NB4 (cell line): ENCODE results near the gene ZCCHC13.

Source experiments
- POLR2A ChIP-seq: IDR thresholded peaks from 2 replicates; pipeline ENCODE4 v1.6.1; 2011; ENCODE audit warnings: mild to moderate bottlenecking; ENCODE audit not compliant: insufficient read length; ENCODE audit errors: extremely low read depth
- TF ChIP-seq, protein P1 (sequence below): IDR thresholded peaks from one replicate; pipeline ENCODE4 v1.5.1; 2012; ENCODE audit warnings: low read depth, low read length

DNA sequence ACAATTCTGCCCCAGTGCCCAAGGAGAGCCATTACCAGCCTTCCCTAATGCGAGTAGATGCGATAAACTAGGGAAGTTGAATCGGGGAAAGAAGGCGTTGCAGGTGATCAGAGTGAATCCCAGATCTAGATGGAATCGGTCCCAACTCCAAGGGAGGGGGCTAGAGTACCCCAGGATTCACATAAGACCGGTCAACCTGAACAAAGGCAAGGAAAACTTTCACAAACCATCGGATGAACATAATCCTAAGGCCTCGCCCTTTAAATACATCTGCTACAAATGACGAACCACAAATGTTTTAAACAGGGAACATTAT is 11.2 kb upstream of the ZCCHC13 start:
- TF ChIP-seq, protein P1, sequence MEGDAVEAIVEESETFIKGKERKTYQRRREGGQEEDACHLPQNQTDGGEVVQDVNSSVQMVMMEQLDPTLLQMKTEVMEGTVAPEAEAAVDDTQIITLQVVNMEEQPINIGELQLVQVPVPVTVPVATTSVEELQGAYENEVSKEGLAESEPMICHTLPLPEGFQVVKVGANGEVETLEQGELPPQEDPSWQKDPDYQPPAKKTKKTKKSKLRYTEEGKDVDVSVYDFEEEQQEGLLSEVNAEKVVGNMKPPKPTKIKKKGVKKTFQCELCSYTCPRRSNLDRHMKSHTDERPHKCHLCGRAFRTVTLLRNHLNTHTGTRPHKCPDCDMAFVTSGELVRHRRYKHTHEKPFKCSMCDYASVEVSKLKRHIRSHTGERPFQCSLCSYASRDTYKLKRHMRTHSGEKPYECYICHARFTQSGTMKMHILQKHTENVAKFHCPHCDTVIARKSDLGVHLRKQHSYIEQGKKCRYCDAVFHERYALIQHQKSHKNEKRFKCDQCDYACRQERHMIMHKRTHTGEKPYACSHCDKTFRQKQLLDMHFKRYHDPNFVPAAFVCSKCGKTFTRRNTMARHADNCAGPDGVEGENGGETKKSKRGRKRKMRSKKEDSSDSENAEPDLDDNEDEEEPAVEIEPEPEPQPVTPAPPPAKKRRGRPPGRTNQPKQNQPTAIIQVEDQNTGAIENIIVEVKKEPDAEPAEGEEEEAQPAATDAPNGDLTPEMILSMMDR, result no peak
- TF ChIP-seq POLR2A, result no peak
